Measurements from ENCODE around the gene RBP4.

DNA sequence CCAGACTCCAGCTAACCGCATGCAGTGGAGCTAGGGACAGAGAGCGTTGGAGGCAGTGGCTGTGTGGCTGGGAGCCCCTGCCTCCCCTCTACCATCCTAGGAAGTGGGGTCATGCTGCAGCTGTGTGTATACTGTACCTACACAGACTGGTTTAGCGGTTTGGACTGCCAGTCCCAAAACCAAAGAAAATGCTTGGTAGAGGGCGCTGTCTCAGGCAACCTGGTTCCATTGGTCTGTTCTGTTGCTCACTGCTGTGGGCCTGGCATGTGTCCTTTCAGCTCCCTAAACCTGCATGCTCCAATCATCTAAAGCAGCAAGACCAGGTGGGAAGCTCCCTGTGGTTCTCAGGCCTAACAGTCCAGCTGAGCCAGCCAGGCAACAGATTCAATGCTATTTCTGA is 4.5 kb downstream of the RBP4 start:
- peak; percentile 30 for TF ChIP-seq CTCF (IDR thresholded peaks at IDR 0.05; ENCODE audit: low read depth, low read length)
- TF ChIP-seq, protein P1, sequence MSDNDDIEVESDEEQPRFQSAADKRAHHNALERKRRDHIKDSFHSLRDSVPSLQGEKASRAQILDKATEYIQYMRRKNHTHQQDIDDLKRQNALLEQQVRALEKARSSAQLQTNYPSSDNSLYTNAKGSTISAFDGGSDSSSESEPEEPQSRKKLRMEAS (IDR thresholded peaks at IDR 0.05; ENCODE audit: low read depth, low read length) = no peak
- no peak for TF ChIP-seq MYC (IDR thresholded peaks at IDR 0.05; ENCODE audit: low read depth, low read length)
